WTC11 (cell line): ENCODE data around the gene HELB. TPM values are rescaled to one million over a fixed set of nuclear protein-coding genes. Genes with fewer than 3 reads are reported as not detected.

Experiments used
- ATAC-seq: fragments of 200-7000 bp; cut with Tn5 transposase; 2 replicates; pipeline ENCODE4 v1.10.0; 2021; ENCODE audit warnings: mild to moderate bottlenecking, moderate library complexity
- CTCF ChIA-PET: fragments of 300-600 bp; sonication (Branson Sonifier 250); formaldehyde crosslinking; loops from one replicate; lab custom pipeline; 2021; ENCODE audit warnings: antibody characterized with exemption; lab: Charles Lee
- POLR2A ChIA-PET: fragments of 350-600 bp; sonication (Branson Sonifier 250); formaldehyde crosslinking; loops from one replicate; lab custom pipeline; 2021; ENCODE audit warnings: antibody characterized with exemption; lab: Charles Lee
- DNase-seq: peaks from one replicate; pipeline ENCODE4 v3.0.0; 2021; ENCODE audit warnings: low spot score
- H3K27ac Mint-ChIP-seq: 2 replicates; pipeline ENCODE4 v1.8.0; 2021; ENCODE audit warnings: mixed read lengths
- H3K27me3 Mint-ChIP-seq: 2 replicates; pipeline ENCODE4 v1.8.0; 2021; ENCODE audit warnings: low read depth, mild to moderate bottlenecking, moderate library complexity, mixed read lengths
- H3K36me3 Mint-ChIP-seq: 2 replicates; pipeline ENCODE4 v1.8.0; 2021; ENCODE audit warnings: mixed read lengths
- H3K4me1 Mint-ChIP-seq: 2 replicates; pipeline ENCODE4 v1.8.0; 2022; ENCODE audit warnings: mixed read lengths
- H3K4me3 Mint-ChIP-seq: 2 replicates; pipeline ENCODE4 v1.8.0; 2021; ENCODE audit warnings: mild to moderate bottlenecking, moderate library complexity, mixed read lengths
- H3K9me3 Mint-ChIP-seq: 2 replicates; pipeline ENCODE4 v1.8.0; 2021; ENCODE audit warnings: mixed read lengths
- CBFB ChIP-seq: sonication (generic); formaldehyde crosslinking; IDR thresholded peaks from 2 replicates; pipeline ENCODE4 v1.8.1; 2022; ENCODE audit warnings: mild to moderate bottlenecking, low read depth, missing genetic modification reagents
- ELF4 ChIP-seq: sonication (generic); formaldehyde crosslinking; IDR thresholded peaks from 2 replicates; pipeline ENCODE4 v1.8.1; 2022; ENCODE audit warnings: low read depth, mild to moderate bottlenecking, moderate library complexity, missing genetic modification reagents
- GRHL2 ChIP-seq: fragments of 250-450 bp; sonication (Bioruptor Pico); IDR thresholded peaks from 2 replicates; pipeline ENCODE4 v1.8.0; 2022; ENCODE audit warnings: mild to moderate bottlenecking, moderate library complexity; ENCODE audit not compliant: insufficient replicate concordance, severe bottlenecking
- GTF2I ChIP-seq: fragments of 250-450 bp; sonication (Bioruptor Pico); conservative IDR thresholded peaks from 2 replicates; pipeline ENCODE4 v1.4.0; 2021; ENCODE audit warnings: mild to moderate bottlenecking
- HMGA2 ChIP-seq: fragments of 250-450 bp; sonication (Bioruptor Pico); IDR thresholded peaks from 2 replicates; pipeline ENCODE4 v1.4.0; 2021; ENCODE audit warnings: mild to moderate bottlenecking, moderate library complexity
- JAZF1 ChIP-seq: fragments of 250-450 bp; sonication (Bioruptor Pico); IDR thresholded peaks from 2 replicates; pipeline ENCODE4 v1.9.0; 2021; ENCODE audit warnings: moderate library complexity, mild to moderate bottlenecking, inconsistent platforms
- JUN ChIP-seq: sonication (generic); formaldehyde crosslinking; IDR thresholded peaks from 2 replicates; pipeline ENCODE4 v1.8.0; 2023; ENCODE audit warnings: mild to moderate bottlenecking, missing genetic modification reagents
- KAT7 ChIP-seq: sonication (generic); formaldehyde crosslinking; IDR thresholded peaks from 2 replicates; pipeline ENCODE4 v1.8.1; 2023; ENCODE audit warnings: missing genetic modification reagents, mild to moderate bottlenecking, borderline replicate concordance
- MXD4 ChIP-seq: fragments of 250-450 bp; sonication (Bioruptor Pico); IDR thresholded peaks from 2 replicates; pipeline ENCODE4 v1.8.0; 2021; ENCODE audit warnings: mild to moderate bottlenecking, moderate library complexity, borderline replicate concordance
- NFE2L1 ChIP-seq: sonication (generic); formaldehyde crosslinking; IDR thresholded peaks from 2 replicates; pipeline ENCODE4 v1.8.1; 2023; ENCODE audit warnings: missing genetic modification reagents
- NR1H2 ChIP-seq: sonication (generic); formaldehyde crosslinking; IDR thresholded peaks from 2 replicates; pipeline ENCODE4 v1.9.0; 2021; ENCODE audit warnings: mild to moderate bottlenecking, moderate library complexity, missing genetic modification reagents
- RORB ChIP-seq: fragments of 250-450 bp; sonication (Bioruptor Pico); IDR thresholded peaks from 2 replicates; pipeline ENCODE4 v1.9.0; 2021; ENCODE audit warnings: mild to moderate bottlenecking
- SMAD4 ChIP-seq: sonication (generic); formaldehyde crosslinking; IDR thresholded peaks from 2 replicates; pipeline ENCODE4 v1.8.0; 2022; ENCODE audit warnings: mild to moderate bottlenecking, missing genetic modification reagents
- SP1 ChIP-seq: sonication (generic); formaldehyde crosslinking; conservative IDR thresholded peaks from 2 replicates; pipeline ENCODE4 v1.8.1; 2022; ENCODE audit warnings: missing genetic modification reagents
- ZBTB21 ChIP-seq: sonication (generic); formaldehyde crosslinking; IDR thresholded peaks from 2 replicates; pipeline ENCODE4 v1.8.1; 2023; ENCODE audit warnings: mild to moderate bottlenecking, missing genetic modification reagents, borderline replicate concordance
- ZNF121 ChIP-seq: sonication (generic); formaldehyde crosslinking; IDR thresholded peaks from 2 replicates; pipeline ENCODE4 v1.8.0; 2023; ENCODE audit warnings: missing genetic modification reagents
- ZNF138 ChIP-seq: sonication (generic); formaldehyde crosslinking; conservative IDR thresholded peaks from 2 replicates; pipeline ENCODE4 v1.8.1; 2022; ENCODE audit warnings: mild to moderate bottlenecking, moderate library complexity, missing genetic modification reagents
- ZNF219 ChIP-seq: sonication (generic); formaldehyde crosslinking; IDR thresholded peaks from 2 replicates; pipeline ENCODE4 v1.8.0; 2023; ENCODE audit warnings: missing genetic modification reagents, mild to moderate bottlenecking, borderline replicate concordance
- ZNF423 ChIP-seq: fragments of 250-450 bp; sonication (Bioruptor Pico); IDR thresholded peaks from 2 replicates; pipeline ENCODE4 v2.1.2; 2022; ENCODE audit warnings: mild to moderate bottlenecking, moderate library complexity
- ZNF671 ChIP-seq: fragments of 250-450 bp; sonication (Bioruptor Pico); IDR thresholded peaks from 2 replicates; pipeline ENCODE4 v1.8.0; 2021; ENCODE audit warnings: mild to moderate bottlenecking
- total RNA-seq: library from RNA; stranded (reverse); gene quantifications from 3 replicates; pipeline ENCODE4 v1.2.3, GENCODE V29; 2021
- TF ChIP-seq, protein P1 (sequence below): sonication (generic); formaldehyde crosslinking; IDR thresholded peaks from 2 replicates; pipeline ENCODE4 v1.8.0; 2022; ENCODE audit warnings: mild to moderate bottlenecking, missing genetic modification reagents
- TF ChIP-seq, protein P2 (sequence below): sonication (generic); formaldehyde crosslinking; conservative IDR thresholded peaks from 2 replicates; pipeline ENCODE4 v1.8.1; 2023; ENCODE audit warnings: mild to moderate bottlenecking, low read depth, missing genetic modification reagents, moderate library complexity
- TF ChIP-seq, protein P3 (sequence below): sonication (generic); formaldehyde crosslinking; IDR thresholded peaks from 2 replicates; pipeline ENCODE4 v1.8.0; 2023; ENCODE audit warnings: missing genetic modification reagents
- TF ChIP-seq, protein P4 (sequence below): sonication (generic); formaldehyde crosslinking; IDR thresholded peaks from 2 replicates; pipeline ENCODE4 v1.8.0; 2022; ENCODE audit warnings: mild to moderate bottlenecking, missing genetic modification reagents
- TF ChIP-seq, protein P5 (sequence below): sonication (generic); formaldehyde crosslinking; IDR thresholded peaks from 2 replicates; pipeline ENCODE4 v1.8.1; 2022; ENCODE audit warnings: low read depth, missing genetic modification reagents, borderline replicate concordance
- TF ChIP-seq, protein P6 (sequence below): fragments of 250-450 bp; sonication (Bioruptor Pico); conservative IDR thresholded peaks from 2 replicates; pipeline ENCODE4 v1.9.0; 2021; ENCODE audit warnings: mild to moderate bottlenecking
- TF ChIP-seq, protein P7 (sequence below): fragments of 250-450 bp; sonication (Bioruptor Pico); IDR thresholded peaks from 2 replicates; pipeline ENCODE4 v2.1.2; 2022; ENCODE audit warnings: mild to moderate bottlenecking, moderate library complexity

The HELB gene
- total RNA-seq, 1 experiment from 2014 or later, result 9.7 TPM

DNA sequence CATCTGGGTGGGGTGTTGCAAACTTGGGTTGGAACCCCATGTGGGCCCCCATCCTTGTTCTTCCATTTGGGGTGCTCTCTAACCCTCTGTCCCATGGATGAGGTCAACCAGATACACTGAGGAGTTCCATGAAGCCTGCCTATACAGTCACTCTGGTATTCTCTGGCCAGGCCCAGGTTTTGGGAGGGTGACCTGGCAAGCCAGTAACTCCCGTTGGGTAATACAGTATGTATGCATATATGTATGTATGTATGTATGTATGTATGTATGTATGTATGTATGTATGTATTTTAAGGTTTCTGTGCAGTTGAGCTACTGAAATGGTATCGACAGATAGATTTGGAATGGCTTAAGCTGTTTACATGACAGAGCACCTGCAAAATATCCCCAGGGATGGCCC is 12.8 kb upstream of the HELB start (continued):
- TF ChIP-seq, protein P1, sequence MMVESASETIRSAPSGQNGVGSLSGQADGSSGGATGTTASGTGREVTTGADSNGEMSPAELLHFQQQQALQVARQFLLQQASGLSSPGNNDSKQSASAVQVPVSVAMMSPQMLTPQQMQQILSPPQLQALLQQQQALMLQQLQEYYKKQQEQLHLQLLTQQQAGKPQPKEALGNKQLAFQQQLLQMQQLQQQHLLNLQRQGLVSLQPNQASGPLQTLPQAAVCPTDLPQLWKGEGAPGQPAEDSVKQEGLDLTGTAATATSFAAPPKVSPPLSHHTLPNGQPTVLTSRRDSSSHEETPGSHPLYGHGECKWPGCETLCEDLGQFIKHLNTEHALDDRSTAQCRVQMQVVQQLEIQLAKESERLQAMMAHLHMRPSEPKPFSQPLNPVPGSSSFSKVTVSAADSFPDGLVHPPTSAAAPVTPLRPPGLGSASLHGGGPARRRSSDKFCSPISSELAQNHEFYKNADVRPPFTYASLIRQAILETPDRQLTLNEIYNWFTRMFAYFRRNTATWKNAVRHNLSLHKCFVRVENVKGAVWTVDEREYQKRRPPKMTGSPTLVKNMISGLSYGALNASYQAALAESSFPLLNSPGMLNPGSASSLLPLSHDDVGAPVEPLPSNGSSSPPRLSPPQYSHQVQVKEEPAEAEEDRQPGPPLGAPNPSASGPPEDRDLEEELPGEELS (CRISPR knock-in tag), result no peak
- TF ChIP-seq ZNF423 (CRISPR knock-in tag) (no peak), NFE2L1 (no peak), JAZF1 (CRISPR knock-in tag) (no peak), RORB (CRISPR knock-in tag) (no peak), GRHL2 (no peak), NR1H2 (no peak), ZNF671 (CRISPR knock-in tag) (no peak), MXD4 (no peak), JUN (no peak)
- TF ChIP-seq, protein P2, sequence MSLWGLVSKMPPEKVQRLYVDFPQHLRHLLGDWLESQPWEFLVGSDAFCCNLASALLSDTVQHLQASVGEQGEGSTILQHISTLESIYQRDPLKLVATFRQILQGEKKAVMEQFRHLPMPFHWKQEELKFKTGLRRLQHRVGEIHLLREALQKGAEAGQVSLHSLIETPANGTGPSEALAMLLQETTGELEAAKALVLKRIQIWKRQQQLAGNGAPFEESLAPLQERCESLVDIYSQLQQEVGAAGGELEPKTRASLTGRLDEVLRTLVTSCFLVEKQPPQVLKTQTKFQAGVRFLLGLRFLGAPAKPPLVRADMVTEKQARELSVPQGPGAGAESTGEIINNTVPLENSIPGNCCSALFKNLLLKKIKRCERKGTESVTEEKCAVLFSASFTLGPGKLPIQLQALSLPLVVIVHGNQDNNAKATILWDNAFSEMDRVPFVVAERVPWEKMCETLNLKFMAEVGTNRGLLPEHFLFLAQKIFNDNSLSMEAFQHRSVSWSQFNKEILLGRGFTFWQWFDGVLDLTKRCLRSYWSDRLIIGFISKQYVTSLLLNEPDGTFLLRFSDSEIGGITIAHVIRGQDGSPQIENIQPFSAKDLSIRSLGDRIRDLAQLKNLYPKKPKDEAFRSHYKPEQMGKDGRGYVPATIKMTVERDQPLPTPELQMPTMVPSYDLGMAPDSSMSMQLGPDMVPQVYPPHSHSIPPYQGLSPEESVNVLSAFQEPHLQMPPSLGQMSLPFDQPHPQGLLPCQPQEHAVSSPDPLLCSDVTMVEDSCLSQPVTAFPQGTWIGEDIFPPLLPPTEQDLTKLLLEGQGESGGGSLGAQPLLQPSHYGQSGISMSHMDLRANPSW, result no peak
- TF ChIP-seq, protein P3, sequence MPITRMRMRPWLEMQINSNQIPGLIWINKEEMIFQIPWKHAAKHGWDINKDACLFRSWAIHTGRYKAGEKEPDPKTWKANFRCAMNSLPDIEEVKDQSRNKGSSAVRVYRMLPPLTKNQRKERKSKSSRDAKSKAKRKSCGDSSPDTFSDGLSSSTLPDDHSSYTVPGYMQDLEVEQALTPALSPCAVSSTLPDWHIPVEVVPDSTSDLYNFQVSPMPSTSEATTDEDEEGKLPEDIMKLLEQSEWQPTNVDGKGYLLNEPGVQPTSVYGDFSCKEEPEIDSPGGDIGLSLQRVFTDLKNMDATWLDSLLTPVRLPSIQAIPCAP (CRISPR knock-in tag), result no peak
- TF ChIP-seq, protein P4, sequence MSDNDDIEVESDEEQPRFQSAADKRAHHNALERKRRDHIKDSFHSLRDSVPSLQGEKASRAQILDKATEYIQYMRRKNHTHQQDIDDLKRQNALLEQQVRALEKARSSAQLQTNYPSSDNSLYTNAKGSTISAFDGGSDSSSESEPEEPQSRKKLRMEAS (CRISPR knock-in tag), result no peak

DNA sequence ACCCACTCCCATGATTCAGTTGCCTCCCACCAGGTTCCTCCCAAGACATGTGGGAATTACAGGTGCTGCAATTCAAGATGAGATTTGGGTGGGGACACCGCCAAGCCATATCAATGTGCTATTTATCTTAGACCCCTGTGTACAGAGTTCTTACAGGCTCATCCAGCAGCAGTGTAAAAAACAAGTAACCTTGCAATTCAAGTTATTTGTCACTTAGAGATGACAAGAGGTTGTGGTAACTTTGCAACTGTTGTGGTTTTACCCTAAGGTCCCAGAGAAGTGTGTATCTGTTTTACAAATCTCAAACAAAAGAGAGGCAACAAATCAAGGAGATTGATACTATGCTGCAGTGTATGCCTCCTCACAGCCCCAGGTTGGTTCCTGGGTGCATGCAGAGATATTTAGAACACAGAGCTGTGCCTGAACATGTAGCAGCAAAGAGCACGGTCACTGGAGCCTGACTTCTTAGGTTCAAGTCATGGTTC is 11.5 kb upstream of the HELB start:
- H3K4me3 Mint-ChIP-seq, result no peak overlapping the region
- H3K36me3 Mint-ChIP-seq, result no peaks in the 10 kb centered on the region
- no peaks in the 10 kb centered on the region for H3K4me1 Mint-ChIP-seq
- no peaks in the 10 kb centered on the region for H3K27me3 Mint-ChIP-seq
- ATAC-seq, result no peak
- no peaks in the 10 kb centered on the region for H3K9me3 Mint-ChIP-seq
- H3K27ac Mint-ChIP-seq, result no peak overlapping the region
- CTCF ChIA-PET, result no interaction called here
- POLR2A ChIA-PET, result no interaction called here
- DNase-seq, result no peak
- TF ChIP-seq RORB (CRISPR knock-in tag) (no peak), ZNF121 (CRISPR knock-in tag) (no peak), ZNF671 (CRISPR knock-in tag) (no peak), GRHL2 (no peak), ELF4 (CRISPR knock-in tag) (no peak), CBFB (CRISPR knock-in tag) (no peak), SP1 (CRISPR knock-in tag) (no peak), GTF2I (CRISPR knock-in tag) (no peak), ZNF138 (no peak), HMGA2 (CRISPR knock-in tag) (no peak), NFE2L1 (no peak), ZNF219 (no peak), ZBTB21 (no peak), SMAD4 (no peak), KAT7 (no peak)
- TF ChIP-seq, protein P5, sequence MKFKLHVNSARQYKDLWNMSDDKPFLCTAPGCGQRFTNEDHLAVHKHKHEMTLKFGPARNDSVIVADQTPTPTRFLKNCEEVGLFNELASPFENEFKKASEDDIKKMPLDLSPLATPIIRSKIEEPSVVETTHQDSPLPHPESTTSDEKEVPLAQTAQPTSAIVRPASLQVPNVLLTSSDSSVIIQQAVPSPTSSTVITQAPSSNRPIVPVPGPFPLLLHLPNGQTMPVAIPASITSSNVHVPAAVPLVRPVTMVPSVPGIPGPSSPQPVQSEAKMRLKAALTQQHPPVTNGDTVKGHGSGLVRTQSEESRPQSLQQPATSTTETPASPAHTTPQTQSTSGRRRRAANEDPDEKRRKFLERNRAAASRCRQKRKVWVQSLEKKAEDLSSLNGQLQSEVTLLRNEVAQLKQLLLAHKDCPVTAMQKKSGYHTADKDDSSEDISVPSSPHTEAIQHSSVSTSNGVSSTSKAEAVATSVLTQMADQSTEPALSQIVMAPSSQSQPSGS (CRISPR knock-in tag), result no peak
- TF ChIP-seq, protein P6, sequence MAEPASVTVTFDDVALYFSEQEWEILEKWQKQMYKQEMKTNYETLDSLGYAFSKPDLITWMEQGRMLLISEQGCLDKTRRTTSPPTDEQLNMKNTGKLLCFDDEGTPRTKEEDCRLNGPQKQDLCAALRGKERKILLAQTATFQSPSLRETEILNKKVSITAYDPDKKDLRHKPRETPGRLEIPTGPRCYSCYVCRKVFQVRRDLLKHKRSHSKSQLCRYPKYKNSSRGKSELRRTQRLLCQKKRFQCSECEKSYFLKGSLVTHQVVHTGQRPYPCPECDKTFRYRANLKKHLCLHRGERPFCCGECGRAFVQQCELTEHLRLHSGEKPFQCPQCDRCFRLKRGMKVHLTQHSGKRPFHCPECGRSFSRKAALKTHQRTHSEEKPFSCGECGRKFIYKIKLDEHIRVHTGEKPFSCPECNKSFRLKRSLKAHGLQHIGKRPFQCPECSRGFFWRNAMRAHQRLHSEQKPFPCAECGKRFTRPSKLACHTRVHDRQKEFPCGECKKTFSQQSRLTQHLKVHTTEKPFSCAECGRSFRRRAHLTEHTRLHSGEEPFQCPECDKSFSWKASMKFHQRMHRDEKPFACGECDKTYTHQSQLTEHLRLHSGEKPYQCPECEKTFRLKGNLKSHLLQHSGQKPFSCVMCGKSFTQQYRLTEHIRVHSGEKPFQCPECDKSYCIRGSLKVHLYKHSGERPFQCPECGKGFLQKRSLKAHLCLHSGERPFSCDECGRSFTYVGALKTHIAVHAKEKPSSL (CRISPR knock-in tag), result no peak
- TF ChIP-seq, protein P7, sequence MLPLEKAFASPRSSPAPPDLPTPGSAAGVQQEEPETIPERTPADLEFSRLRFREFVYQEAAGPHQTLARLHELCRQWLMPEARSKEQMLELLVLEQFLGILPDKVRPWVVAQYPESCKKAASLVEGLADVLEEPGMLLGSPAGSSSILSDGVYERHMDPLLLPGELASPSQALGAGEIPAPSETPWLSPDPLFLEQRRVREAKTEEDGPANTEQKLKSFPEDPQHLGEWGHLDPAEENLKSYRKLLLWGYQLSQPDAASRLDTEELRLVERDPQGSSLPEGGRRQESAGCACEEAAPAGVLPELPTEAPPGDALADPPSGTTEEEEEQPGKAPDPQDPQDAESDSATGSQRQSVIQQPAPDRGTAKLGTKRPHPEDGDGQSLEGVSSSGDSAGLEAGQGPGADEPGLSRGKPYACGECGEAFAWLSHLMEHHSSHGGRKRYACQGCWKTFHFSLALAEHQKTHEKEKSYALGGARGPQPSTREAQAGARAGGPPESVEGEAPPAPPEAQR (CRISPR knock-in tag), result no peak
